OCI-LY1 (cell line): ENCODE results near the gene GUCA2B.

ENCODE experiments used
- EZH2 ChIP-seq: fragments of 200-600 bp; sonication (generic), shearing (Covaris generic); IDR thresholded peaks from 2 replicates; pipeline ENCODE4 v1.8.0; 2017; ENCODE audit warnings: borderline replicate concordance, mixed run types, mild to moderate bottlenecking, antibody characterized with exemption, low read length, moderate library complexity, mixed read lengths
- TF ChIP-seq, protein P1 (sequence below): fragments of 200-600 bp; sonication (generic), shearing (Covaris generic); IDR thresholded peaks from 2 replicates; pipeline ENCODE4 v1.5.1; 2017; ENCODE audit warnings: mild to moderate bottlenecking, antibody characterized with exemption, low read length, moderate library complexity, mixed read lengths

DNA sequence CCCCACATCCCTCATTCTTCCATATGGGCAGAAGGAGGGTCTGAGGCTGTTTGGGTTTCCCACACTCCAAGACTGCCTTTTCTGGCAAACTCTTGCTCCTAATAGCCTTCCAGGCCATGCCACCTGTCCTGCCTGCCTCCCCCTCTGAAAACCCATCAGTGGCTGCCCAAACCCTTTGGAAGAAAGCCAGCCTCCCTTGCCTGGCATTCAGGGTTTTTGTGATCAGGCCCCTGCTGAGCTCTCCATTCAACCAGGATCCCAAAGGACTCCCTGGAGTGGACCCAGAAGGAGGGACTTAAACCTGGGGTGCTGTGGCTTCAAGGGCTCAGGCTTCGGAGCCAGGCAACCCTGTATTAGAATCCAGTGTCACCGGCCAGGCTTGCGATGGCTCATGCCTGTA lies 15.6 kb downstream of the GUCA2B start:
- TF ChIP-seq, protein P1, sequence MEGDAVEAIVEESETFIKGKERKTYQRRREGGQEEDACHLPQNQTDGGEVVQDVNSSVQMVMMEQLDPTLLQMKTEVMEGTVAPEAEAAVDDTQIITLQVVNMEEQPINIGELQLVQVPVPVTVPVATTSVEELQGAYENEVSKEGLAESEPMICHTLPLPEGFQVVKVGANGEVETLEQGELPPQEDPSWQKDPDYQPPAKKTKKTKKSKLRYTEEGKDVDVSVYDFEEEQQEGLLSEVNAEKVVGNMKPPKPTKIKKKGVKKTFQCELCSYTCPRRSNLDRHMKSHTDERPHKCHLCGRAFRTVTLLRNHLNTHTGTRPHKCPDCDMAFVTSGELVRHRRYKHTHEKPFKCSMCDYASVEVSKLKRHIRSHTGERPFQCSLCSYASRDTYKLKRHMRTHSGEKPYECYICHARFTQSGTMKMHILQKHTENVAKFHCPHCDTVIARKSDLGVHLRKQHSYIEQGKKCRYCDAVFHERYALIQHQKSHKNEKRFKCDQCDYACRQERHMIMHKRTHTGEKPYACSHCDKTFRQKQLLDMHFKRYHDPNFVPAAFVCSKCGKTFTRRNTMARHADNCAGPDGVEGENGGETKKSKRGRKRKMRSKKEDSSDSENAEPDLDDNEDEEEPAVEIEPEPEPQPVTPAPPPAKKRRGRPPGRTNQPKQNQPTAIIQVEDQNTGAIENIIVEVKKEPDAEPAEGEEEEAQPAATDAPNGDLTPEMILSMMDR = no peak
- TF ChIP-seq EZH2 = no peak
